HG03280 (cell line): ENCODE data around the gene WDR5.
A peak's percentile ranks its signal among the peaks of the same experiment; 100 is the strongest.
"Not testable (repeated sequence)": the region's sequence is repeated elsewhere in the genome, so short reads cannot be mapped to it uniquely, and the experiment has no call there.

Source experiments
- ATAC-seq: cut with Tn5 transposase; IDR thresholded peaks from one replicate; pipeline ENCODE4 v1.9.1; 2021; ENCODE audit warnings: mild to moderate bottlenecking, moderate library complexity; ENCODE audit not compliant: unreplicated experiment

WDR5 gene

DNA sequence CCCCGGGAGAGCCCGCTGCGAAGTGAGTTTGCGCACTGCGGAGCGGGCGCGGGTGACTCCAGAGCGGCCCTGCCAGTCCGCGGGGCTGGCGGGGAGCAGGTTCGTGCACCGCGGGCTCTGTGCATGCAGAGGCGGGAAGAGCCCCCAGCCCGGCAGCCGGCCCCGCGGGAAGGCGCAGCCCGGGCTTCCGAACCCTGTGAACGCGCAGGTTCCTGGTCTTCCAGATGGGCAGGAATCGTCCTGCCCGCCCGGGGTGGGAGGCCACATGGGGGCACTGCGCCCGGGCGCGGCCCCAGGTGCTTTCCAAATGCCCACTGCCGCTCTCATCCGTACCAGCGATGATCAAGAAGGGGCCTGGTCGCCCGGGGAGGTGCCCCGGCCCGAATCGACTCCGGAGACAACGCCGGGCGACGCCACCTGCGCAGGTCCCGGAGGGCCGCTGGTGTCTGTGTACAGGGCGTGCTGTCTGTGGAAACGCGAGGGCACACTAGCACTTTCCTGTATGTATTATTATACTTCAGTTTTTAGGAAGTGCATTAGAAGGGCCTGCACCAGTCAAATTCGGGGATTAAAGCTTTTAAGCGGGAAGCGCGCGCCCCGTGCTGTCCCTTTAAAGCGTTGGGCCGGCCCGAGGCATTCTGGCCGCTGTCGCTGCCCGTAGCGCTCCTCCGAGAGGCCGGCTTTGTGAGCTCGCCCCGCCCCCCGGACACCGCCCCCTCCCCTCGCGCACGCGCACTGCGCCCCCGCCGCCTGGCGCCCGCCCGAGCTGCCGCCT lies at the start of gene WDR5:
WDR5 (plus strand) TSS at position 740 of the 775 bp plus-strand sequence. CDS start 3,796 bp downstream, outside the sequence.
- peak; percentile 49 for ATAC-seq

DNA sequence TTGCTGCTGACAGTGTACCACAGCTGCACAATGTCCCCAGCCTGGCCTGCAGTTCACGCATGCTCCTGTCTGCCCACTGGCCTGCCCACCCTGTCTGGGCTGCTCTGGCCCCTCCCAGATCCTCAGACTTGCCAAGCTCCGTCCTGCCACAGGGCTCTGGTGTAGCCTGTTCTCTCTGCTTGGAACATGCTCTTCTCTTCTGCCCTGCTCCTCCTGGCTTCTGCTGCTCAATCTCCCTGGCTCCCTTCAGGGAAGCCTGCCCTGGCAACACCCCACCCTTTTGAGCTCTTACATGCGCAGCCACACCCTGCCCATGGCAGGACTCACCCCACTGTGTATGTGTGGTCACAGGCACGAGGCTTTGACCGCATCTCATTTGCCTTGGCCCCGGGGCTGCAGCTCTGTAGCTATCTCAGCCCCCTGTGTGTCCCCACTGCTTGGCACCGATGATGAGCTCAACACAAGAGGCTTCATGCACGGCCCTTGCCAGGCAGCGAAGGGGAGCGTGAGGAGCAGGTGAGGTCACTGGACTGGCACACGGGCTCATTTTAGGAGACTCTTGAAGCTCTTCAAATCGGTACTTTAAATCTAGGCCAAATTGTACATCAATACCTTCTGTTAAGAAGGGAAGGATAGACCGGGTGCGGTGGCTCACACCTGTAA lies 47.7 kb upstream of the WDR5 start:
- ATAC-seq = no peak

DNA sequence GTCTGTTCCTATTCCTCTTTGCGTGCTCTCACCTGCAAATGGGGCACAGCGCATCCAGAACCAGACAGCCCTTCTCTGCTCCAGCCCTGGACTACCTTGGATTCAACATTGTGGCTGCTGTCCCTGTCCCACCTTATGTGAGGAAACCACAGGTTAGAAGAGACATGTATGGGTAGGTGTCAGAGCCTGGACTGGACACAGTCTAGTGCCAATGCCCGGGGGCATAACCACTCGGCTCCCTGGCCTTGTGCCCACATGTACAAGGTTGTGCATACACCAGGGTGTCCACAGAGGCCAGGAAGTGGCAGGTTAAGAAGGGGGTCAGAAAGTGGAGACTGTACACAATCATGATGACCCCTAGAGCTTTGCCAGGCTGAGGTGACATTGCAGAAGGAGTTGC lies 45.9 kb upstream of the WDR5 start:
- no peak for ATAC-seq

DNA sequence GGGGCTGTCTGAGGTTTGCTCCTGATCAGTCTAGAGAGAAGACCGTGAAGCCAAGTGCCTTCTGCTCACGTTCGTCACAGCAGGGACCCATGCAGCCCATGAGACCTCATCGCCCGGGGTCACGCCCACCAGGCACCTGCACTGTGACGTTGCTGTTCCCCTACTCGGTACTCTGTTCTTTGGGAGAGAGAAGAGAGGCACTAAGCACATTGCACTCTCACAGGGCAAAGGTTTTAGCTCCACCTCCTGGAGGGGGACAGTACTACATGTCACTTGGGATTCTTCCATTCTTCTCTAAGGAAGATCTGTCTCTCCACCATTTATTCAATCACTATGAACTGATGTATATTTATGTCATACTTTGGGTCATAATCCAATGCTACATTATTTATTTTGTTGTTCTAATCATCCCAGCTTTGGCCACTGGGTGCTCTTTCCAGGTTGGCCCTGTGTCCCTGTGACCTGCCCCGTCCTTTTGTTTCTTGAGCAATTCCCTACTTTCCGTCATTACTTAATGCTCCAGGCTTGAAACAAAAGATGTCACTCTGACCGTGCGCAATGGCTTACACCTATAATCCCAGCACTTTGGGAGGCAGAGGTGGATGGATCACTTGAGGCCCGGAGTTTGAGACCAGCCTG lies 36.6 kb upstream of the WDR5 start:
- no peak for ATAC-seq

DNA sequence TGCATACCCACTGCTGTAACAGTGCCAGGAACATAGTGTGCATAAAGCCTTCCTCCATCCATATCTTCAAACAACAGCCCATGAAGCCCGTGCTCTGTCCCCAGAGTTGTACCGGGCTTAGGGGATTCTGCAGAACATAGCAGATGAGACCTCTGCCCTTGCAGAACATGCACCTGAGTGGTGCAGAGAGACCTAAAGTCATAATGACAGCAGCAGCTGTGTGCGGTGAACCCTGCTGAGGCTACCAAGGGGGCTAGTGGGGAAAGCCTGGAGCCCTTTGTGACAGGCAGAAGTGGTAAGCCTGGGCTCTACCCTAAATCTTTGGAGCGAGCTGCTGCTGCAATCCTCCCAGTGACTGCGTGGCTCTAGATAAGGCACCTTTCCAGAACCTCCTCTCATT lies 35.8 kb upstream of the WDR5 start:
- ATAC-seq = no peak

DNA sequence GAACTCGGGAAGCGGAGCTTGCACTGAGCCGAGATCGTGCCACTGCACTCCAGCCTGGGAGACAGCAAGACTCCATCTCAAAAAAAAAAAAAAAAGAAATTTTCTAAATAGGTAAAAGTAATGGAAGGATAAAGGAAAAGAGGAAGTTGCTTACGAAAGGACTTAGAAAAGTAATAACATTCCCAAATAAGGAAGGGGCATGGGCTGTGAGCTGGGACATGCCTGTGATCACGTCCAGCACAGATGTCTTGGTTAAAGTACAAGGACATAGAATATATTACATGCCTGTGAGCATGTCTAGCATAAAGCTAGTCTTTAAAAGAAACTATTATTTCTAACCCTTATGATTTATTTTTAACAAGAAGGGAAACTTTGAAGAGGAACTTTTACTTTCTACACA lies 34.7 kb upstream of the WDR5 start:
- ATAC-seq = not testable (repeated sequence)

DNA sequence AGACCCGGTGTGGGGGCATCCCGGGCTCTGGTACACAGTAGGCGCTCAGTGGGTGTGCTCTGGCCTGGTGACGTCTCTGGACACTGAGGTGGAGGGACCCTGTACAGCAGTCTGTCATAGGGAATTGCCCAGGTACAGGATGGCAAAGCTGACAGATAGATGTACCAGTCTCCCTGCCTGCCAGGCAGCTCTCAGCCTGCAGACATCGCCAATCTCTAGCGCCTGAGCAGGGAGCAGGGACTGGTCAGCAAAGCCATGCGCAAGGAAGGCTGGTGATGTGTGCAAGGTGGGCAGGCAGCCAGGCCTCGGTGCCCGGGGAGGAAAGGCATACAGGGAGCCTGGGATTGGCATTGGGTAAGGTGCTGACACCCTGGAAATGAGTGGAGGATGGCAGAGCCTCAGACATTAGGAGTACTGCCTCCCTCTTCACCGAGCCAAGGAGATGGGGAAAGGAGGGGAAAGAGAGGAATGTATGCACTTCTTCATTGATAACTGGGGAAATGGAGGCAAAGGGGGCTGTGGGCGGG lies 34.2 kb upstream of the WDR5 start:
- ATAC-seq = no peak

DNA sequence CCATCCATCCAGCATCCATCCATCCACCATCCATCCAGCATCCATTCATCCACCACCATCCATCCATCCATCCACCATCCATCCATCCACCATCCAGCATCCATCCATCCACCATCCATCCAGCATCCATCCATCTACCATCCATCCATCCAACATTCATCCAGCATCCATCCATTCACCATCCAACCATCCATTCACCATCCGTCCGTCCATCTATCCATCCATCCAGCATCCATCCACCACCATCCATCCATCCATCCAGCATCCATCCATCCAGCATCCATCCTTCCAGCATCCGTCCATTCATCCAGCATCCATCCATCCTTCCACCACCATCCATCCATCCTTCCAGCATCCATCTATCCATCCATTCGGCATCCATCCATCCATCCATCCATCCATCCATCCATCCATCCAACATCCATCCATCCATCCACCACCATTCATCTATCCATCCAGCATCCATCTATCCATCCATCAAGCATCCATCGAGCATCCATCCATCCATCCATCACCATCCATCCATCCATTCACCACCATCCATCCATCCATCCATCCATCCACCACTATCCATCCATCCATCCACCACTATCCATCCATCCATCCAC lies 32.4 kb upstream of the WDR5 start:
- ATAC-seq = no peak

DNA sequence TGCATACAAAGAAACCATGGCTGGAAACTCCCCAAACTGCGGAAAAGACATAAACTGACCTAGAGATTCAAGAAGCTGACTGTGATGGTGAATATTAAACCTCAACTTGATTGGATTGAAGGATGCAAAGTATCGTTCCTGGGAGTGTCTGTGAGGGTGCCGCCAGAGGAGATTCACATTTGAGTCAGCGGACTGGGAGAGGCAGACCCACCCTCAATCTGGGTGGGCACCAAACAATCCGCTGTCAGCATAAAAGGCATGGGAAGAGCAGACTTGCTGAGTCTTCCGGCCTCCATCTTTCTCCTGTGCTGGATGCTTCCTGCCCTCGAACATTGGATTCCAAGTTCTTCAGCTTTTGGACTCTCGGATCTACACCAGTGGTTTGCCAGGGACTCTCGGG lies 24.8 kb upstream of the WDR5 start:
- ATAC-seq = no peak

DNA sequence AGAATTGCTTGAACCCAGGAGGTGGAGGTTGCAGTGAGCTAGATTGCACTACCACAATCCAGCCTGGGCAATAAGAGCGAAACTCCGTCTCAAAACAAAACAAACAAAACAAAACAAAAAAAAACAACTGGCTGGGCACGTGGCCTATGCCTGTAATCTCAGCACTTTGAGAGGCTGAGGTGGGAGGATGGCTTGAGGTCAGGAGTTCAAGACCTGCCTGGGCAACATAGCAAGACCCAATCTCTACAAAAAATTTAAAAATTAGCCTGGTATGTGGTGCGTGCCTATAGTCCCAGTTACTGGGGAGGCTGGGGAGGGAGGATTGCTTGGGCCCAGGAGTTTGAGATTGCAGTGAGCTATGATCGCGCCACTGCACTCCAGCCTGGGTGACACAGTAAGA lies 23.3 kb upstream of the WDR5 start:
- ATAC-seq = no peak

DNA sequence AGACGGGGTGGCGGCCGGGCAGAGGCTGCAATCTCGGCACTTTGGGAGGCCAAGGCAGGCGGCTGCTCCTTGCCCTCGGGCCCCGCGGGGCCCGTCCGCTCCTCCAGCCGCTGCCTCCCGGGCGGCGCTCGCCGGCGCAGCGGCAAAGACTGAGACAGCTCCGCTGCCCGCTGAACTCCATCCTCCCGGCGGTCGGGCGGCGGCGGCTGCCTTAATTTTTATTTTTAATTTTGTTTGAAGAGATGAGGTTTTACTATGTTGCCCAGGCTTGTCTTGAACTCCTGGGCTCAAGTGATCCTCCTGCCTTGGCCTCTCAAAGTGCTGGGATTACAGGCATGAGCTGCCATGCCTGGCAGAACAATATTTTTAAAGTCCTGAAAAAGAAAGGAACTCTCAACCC lies 16.9 kb upstream of the WDR5 start:
- not testable (repeated sequence) for ATAC-seq

DNA sequence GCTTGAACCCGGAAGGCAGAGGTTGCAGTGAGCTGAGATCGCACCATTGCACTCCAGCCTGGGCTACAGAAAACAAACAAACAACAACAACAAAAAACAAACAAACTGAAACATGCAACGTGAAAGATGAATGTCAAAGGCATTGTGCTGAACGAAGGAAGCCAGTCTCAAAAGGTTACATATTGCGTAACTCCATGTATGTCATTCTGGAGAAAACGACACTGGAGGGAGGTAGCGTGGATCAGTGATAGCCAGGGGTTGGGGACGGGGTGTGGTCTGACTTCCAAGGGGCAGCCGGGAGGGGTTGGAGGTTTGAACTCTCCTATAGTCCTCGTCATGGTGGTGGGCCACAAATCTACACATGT lies 12.1 kb upstream of the WDR5 start:
- no peak for ATAC-seq

DNA sequence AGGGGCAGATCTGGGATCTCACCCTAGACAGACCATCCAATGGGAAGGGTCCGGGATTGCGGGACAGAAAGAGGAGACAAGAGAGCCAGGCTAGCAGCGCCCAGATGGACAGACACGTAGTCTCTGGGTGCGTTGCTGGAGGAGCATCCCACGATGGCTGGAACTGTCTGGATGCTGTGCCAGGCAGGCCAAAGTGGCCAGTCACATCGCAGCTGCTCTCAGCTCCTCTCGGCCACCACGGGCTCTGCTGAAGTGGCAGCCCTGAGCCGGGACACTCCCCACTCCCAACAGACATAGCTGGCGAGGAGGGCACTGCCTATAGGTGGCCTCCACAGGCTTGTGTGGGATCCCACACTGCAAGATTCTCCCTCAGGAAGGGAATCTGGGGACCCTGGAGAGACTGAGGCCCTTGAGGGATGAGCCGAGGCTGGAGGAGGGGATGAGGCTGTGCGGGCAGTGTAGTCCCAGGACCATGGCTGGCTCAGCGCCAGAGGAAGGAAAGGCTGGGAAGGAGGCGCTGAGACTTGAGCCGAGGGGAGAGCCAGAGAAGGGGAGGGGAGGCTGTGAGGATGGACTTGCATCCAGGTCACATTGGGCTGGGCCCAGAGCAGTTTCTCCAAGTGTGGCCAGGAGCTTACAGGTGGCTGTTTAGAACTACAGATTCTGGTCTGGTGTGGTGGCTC lies 10.3 kb upstream of the WDR5 start:
- ATAC-seq = no peak

DNA sequence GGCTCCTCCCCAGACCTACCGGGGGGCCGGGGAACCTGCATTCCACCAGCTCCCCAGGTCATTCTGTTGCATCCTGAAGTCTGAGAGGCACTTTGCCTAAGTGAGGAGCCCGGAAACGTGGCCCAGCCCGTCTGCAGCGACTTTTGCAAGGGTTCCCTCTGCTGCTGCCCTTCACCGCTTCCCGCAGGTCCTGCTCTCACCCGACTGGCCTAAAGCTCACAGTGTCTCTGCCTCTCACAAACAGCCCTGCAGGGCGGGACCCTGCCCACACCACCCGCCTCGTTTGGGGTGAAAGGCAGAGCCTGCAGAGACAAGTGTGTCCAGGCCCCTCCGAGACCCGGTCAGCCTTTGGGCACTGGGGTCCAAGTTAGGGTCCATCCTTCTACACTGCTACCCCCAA lies 9.5 kb upstream of the WDR5 start:
- no peak for ATAC-seq

DNA sequence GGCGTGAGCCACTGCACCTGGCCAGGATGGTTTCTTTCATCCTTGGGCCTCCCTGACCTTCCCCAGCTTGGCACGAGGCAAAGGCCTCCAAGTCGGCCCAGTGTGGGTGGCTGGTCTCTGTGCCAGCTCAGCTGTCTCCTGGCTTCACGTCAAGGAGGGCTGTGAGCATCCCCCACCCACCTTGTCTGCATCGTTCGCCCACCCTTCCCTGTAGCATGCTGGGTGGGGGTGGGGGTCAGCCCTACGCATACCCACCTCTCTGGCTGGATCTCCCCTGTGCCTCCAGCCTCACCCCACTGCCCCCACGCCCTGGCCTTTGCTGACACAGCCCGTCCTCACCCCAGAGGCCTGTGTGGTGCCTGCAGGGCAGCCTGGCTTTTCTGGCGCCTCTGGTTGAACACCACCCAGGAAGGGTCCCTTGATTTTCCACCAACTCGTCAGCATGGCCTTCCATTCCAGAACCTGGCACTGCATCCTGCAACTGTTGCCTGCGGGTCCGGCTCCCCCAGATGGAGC lies 8.8 kb upstream of the WDR5 start:
- ATAC-seq = no peak

DNA sequence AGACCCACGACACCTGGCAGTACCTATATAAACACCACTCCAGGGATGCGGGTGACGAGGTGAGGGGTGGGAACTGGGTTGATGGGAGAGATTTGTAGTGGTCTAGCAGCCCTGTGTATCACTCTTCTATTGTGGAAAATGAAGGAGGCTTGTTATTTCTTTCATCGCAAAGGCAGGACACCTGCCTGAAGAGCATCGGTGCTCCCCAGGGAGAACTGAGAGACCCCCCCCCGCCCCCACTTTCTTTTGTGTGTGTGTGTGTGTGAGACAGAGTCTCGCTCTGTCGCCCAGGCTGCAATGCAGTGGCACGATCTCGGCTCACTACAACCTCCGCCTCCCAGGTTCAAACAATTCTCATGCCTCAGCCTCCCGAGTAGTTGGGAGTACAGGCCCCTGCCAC lies 8.3 kb upstream of the WDR5 start:
- no peak for ATAC-seq

DNA sequence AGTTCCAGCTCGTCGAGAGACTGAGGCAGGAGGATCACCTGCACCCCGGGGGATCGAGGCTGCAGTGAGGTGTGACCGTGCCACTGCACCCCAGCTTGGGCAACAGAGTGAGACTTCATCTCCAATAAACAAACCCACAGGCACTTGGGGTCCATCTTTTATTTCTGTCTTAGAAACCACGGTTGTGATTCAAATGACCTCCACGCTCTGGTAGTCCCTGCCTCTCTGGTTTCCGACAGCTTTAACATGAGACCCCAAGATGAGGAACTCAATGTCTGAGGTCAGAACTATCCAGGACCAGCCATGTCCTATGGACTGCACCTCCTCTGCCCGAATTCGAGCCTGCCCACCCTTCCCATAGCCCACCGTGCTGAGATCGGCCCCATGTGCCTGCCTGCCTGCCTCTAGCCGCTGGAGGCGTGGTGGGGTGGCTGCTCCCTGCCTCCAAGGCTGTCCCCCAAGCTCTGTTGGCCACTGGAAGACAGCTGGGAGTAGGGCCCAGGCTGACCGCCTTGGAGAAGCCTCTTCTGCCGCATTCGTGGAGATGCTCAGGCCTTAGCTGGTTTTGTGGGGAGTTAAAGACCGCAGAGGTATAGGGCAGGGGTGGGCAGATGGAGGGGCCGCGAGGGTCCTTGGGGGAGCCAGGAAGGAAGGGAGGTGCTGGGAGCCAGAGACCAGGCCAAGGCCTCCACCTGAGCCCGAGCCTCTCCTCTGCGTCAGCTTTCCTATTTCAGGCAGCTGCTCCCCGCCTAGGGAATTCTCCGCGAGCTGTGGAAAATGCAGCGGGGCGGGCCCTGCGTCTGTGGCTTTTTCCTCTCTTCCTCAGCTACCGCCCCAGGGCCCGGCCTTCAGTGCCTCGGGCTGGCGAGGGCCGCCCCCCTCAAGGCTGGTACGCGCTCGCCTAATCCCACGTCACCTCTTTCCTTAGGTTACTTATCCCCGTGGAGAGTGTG lies 6.9 kb upstream of the WDR5 start:
- no peak for ATAC-seq

DNA sequence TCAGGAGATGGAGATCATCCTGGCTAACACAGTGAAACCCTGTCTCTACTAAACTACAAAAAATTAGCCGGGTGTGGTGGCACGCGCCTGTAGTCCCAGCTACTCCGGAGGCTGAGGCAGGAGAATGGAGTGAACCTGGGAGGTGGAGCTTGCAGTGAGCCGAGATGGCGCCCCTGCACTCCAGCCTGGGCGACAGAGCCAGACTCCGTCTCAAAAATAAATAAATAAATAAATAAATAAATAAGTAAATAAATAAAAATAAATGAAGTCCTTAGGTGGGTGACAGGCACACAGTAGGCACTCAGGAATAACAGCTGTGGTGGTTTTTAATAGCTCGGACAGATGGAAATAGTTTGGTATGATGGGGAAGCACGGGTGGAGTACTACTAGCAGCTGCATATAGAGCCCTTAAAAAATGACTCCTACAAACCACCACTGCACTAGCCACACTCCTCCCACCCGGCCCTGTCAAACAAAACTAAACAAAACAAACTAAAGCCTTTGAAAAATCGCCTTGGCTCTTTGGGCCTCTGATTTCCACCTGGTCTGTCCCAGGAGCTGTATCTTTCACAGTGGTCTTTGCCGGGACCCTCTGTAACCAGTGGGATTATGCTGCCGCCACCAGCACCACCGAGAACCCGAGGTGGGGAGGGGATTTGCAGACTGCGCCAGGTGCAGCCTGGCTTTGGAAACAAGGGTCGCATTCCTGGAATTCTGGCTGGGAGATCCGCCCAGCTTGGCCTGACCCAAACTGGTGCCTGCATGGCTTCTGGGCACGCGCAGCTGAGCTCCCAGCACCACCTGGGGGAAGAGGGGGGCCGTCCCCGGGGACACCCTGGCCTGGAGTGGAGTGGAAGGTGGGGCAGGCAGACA lies 5.1 kb upstream of the WDR5 start:
- no peak for ATAC-seq
